GM19239 (cell line): ENCODE results near the gene EIF4E3.

Experiments used
- DNase-seq: peaks from one replicate; pipeline ENCODE4 v3.0.0; 2011; ENCODE audit warnings: low spot score; ENCODE audit not compliant: insufficient read length
- FAIRE-seq: peaks from 2 replicates; lab custom pipeline; 2011; peaks lifted over from hg19 to GRCh38; lab: Jason Lieb, UNC

The EIF4E3 gene

GRCh38 chr3:71653414-71653807, 71.8 kb downstream of the EIF4E3 start:
- DNase-seq = no peak
- no peak for FAIRE-seq

DNA sequence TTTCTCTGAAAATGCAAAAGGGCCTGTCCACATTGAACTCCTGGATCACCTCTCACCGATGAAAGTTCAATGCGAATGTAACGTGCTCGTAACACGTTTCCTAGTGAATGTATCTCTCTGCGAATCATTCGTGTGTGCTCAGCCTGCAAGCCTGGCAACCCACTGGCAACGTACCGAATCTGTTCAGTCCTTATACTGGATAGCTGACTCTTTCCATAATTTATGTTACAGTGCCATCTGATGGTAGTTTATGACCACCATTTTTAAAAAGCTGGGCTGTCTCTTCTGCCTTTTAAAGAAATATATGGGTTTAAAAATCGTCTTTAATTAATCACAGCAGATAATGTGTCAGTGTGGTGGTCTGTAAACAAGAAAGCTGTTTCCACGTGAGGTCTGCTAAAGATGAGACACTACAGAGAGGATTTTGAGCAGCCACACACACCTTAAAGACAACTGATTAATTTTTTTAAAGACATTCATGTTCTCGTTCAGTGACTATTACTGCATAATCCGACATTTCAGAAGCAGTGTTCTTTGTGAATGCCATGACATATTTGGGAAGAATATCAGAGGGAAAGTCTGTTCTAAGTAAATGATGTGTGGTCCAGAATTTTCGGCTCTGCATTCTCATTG, 72.3 kb downstream of the EIF4E3 start:
- DNase-seq (peak; percentile 18), FAIRE-seq (peak; percentile 39)

DNA sequence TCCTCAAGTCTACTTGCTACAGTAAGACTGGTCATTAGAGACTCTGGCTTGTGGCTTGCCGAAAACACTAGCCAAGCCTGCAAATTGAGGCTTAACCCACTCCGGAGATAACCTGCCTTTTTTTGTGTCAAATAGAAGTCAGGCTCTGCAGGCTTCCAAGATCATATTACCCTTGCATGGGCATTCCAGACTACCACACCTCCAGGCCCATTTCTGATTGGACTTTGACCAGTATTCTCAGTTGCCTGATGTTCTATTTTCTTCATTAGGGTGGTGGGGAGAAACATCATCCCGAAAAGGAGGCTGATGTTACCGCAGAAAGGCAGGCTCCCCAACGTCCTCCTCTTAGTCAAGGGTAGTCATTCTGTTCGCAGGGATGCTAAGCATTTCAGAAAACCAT, 73.6 kb downstream of the EIF4E3 start:
- FAIRE-seq (no peak), DNase-seq (no peak)

- DNase-seq (no peak), FAIRE-seq (no peak)
These were observed 74.8 kb downstream of the EIF4E3 start for GRCh38 chr3:71650372-71650771.

- FAIRE-seq (no peak), DNase-seq (no peak)
These were observed 75.4 kb downstream of the EIF4E3 start for GRCh38 chr3:71649757-71650156.

DNA sequence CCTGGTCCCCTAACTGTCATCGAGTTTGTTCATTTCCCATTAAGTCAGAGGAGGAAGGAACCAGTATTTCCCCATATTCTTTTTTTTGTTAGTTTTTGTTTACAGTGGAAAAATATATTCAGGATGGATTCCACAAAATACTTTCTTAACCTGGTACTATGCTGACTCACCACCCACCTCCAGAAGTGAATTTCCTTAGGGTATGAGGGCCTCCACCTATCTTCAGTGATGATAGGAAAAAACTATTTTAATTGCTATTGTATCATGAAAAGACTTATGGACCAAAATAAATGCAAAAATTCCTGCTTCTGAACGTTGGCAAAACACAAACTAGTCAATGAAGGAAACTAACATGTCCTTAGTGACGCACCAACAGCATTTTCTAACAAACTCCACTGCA, 77.5 kb downstream of the EIF4E3 start:
- FAIRE-seq (no peak), DNase-seq (no peak)

- FAIRE-seq (no peak), DNase-seq (no peak)
These were observed 78.2 kb downstream of the EIF4E3 start for GRCh38 chr3:71646971-71647370.

DNA sequence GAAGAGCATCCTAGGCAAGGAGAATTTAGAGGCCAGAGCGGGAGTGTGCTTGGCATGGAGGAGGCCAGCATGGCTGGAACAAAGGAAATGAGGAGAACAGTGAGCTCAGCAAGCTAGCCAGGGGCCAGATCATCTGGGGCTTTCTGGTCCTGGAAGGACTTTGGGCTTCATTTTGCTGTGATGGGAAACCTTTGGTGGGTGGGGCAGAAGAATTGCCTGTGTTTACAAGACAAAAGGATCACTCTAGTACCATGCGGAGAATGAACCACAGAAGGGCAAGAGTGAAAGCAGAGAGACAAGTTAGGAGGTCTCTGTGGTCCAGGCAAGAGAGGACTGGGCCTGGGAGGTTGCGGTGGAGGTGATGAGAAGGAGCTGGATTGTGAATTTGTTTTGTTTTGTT, 80.1 kb downstream of the EIF4E3 start:
- FAIRE-seq (no peak), DNase-seq (no peak)

DNA sequence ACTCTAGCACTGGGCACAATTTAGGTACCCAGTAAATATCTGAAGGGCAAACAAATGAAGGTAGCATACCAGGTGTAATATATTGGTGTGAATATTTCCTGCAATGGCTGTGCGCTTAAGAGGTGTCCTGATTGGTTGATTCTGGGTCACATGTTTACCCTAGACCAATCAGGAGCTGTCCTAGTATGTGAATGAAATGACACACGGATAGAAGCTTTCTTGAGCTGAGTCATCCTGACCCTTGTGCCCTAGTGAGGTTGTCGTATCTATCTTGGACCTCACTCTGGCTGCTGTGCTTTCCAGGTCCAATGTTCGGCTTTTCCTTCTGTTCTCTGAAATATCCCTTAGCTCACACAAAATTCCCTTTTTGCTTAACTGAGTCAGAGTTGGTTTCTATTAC, 83.5 kb downstream of the EIF4E3 start:
- FAIRE-seq = no peak
- DNase-seq = no peak

DNA sequence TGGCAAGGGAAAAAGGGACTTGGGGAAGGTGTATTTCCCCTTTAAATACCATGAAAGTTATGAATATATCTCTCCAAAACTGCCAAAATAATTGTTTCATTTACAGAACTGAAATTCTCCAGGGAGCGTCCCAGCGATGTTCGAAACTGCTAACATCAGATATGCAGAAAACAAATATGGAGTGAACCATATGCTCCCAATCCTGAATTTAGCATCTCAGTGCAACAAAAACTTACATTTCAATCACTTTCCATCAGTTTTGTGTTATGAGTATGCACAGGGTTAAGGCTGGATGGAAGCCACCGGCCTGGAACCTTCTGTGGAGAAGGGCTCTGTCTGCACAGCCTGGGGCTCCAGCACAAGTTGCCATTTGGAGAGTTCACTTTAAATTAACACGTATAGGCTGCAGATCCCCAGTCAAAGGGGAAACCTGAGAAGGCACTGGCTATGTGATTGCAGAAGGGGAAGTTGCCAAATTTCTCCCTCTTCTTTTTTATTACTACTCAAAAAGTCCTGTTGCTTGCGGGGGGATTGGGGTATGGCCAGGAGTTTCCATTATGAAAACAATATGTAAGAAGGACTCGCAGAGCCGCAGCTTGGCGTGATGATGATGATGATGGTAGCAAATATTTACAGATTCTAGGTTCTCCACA, 84.7 kb downstream of the EIF4E3 start:
- no peak for DNase-seq
- no peak for FAIRE-seq

GRCh38 chr3:71636482-71636881, 88.7 kb downstream of the EIF4E3 start:
- FAIRE-seq (no peak), DNase-seq (no peak)

GRCh38 chr3:71636001-71636400, 89.2 kb downstream of the EIF4E3 start:
- DNase-seq (no peak), FAIRE-seq (no peak)

DNA sequence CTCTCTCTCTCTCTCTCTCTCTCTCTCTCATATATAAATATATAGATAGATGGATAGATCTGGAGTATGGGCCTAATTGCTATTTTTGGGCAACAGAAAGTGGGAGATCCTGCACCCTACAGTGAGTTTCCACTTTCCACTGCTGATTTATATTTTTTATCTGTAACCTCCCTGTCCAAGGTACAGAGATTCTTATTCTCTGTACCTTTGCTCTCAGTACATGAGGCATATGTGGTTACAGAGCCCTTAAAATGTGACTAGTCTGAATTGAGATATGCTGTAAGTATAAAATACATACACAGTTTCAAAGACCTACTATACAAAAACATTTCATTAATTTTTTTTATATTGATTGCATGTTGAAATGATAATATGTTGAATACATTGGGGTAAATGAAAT, 90.5 kb downstream of the EIF4E3 start:
- FAIRE-seq = no peak
- DNase-seq = no peak

- FAIRE-seq = no peak
- DNase-seq = no peak
These were observed 95.5 kb downstream of the EIF4E3 start for GRCh38 chr3:71629711-71630110.

GRCh38 chr3:71629289-71629688, 95.9 kb downstream of the EIF4E3 start:
- DNase-seq (no peak), FAIRE-seq (no peak)

GRCh38 chr3:71628522-71628921, 96.7 kb downstream of the EIF4E3 start:
- no peak for FAIRE-seq
- no peak for DNase-seq

- DNase-seq = no peak
- FAIRE-seq = no peak
These were observed 99.5 kb downstream of the EIF4E3 start for GRCh38 chr3:71625676-71626075.
